Stomach (tissue), 9 donors: ENCODE measurements around the gene AGAP2. TPM values are rescaled to one million over a fixed set of nuclear protein-coding genes. Genes with fewer than 3 reads are reported as not detected.

Experiments used
- DNase-seq, 2 donors: peaks; one replicate each; pipeline versions ENCODE4 v3.0.0 to v3.0.0-alpha.2; 2013 to 2019
- H3K27ac ChIP-seq, 5 donors: fragments of 200-600 bp in 4 of 5; sonication (generic) in 4 of 5; one replicate each; pipeline ENCODE4 v1.5.1; 2013 to 2019; ENCODE audit warnings: mild to moderate bottlenecking in 1 of 5, moderate library complexity in 1 of 5
- H3K27me3 ChIP-seq, 3 donors: fragments of 200-600 bp; sonication (generic); one replicate each; pipeline ENCODE4 v1.5.1; 2017 to 2019; ENCODE audit warnings: mixed run types in 1 of 3
- H3K36me3 ChIP-seq, 4 donors: fragments of 200-600 bp; sonication (generic); 1 replicate in 3 of 4; 2 replicates in 1 of 4; pipeline ENCODE4 v1.5.1; 2016 to 2019
- H3K4me1 ChIP-seq, 4 donors: fragments of 200-600 bp; sonication (generic); one replicate each; pipeline ENCODE4 v1.5.1; 2016 to 2019
- H3K4me3 ChIP-seq, 4 donors: fragments of 200-600 bp; sonication (generic) in 3 of 4; one replicate each; pipeline ENCODE4 v1.5.1; 2016 to 2019; ENCODE audit warnings: mild to moderate bottlenecking in 1 of 4
- H3K9me3 ChIP-seq, 4 donors: fragments of 200-600 bp; sonication (generic); one replicate each; pipeline ENCODE4 v1.5.1; 2016 to 2019
- EP300 ChIP-seq: sonication (generic); formaldehyde crosslinking; IDR thresholded peaks from one replicate; pipeline ENCODE4 v1.6.1; 2017; ENCODE audit warnings: antibody characterized with exemption
- POLR2A ChIP-seq, 4 donors: fragments of 450-650 bp; IDR thresholded peaks; one replicate each; pipeline ENCODE4 v1.6.1; 2016; ENCODE audit warnings: antibody characterized with exemption in 4 of 4, control low read depth in 2 of 4, mild to moderate bottlenecking in 1 of 4, moderate library complexity in 1 of 4
- POLR2AphosphoS5 ChIP-seq, 3 donors: sonication (generic); formaldehyde crosslinking; IDR thresholded peaks; one replicate each; pipeline ENCODE4 v1.6.1; 2016; ENCODE audit warnings: antibody characterized with exemption in 3 of 3
- WGBS, 5 donors: extraction: QIAGEN DNeasy Blood & Tissue Kit in 3 of 5; methylation state at CpG; one replicate each; pipeline versions ENCODE4 v1.1.5 to v1.1.7; 2013 to 2018; 5-methylcytosine and 5-hydroxymethylcytosine counted together
- intact Hi-C: fragments of 100-400 bp; cut with DNase I; formaldehyde crosslinking; loops from one replicate; pipeline ENCODE4 v1.15.1; 2023; ENCODE audit warnings: low total_unique reads
- polyA plus RNA-seq, 3 donors: library from polyadenylated mRNA; stranded (reverse); fragments of 200-250 nt; gene quantifications; one replicate each; pipeline ENCODE4 v1.2.3, GENCODE V29; 2013
- total RNA-seq, 5 donors: library from RNA; depleted of rRNA; stranded (reverse); fragments of >200 nt; gene quantifications; one replicate each; pipeline versions ENCODE4 v1.1.0 to v1.2.3, GENCODE V29; 2014 to 2016
- TF ChIP-seq, protein P1 (sequence below), 7 experiments: fragments of 450-650 bp in 4 of 7; fragments of 200-600 bp in 3 of 7; sonication (generic) in 3 of 7; IDR thresholded peaks; one replicate each; pipeline ENCODE4 v1.5.1; 2016 to 2019; ENCODE audit warnings: antibody characterized with exemption in 7 of 7, control low read depth in 2 of 7, mild to moderate bottlenecking in 1 of 7
- donor health status: healthy with polysubstance abuse.
- donor health status: Bipolar disorder and iron deficiency.
- donor health status: healthy.

The AGAP2 gene
- total and polyA plus RNA-seq, 8 donors = under 0.01 to 5.7 (median 0.68) TPM; not detected in 1

DNA sequence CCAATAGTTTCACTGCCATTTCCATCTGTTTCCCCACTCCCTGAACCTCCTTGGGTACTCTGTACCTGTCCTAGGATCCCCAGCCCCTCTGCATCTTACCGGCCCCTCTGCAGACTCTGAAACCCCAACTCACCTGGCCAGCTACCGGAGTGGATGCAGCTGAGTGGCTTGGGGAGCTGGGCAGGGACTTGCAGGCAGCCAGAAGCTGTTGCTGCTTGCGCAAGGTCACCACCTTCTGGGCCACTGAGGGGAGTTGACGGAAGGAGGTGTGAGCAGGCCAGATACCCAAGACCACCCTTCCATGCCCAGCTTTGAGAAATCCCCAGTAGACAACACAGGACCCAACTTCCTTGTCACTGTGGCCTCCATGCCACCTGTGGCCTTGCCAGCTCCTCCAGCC is 6.3 kb downstream of the AGAP2 start:
- no peak for DNase-seq
- H3K9me3 ChIP-seq = no peaks in the 10 kb centered on the region
- H3K4me3 ChIP-seq = no peak overlapping the region
- H3K27me3 ChIP-seq = peaks cover 9 to 88% (median 29%) of the 10 kb centered on the region in 3 donors
- peaks cover 0 to 51% (median 3%) of the 10 kb centered on the region in 4 donors for H3K36me3 ChIP-seq
- H3K4me1 ChIP-seq = peaks cover 11 to 29% (median 23%) of the 10 kb centered on the region in 4 donors
- TF ChIP-seq POLR2A (IDR thresholded peaks at IDR 0.05) = no peak
- 60 to 82% (median 74%) methylated on average over 4 of the region's 4 CpGs for WGBS, 5 donors
- intact Hi-C loops = no loop called here
- no peak overlapping the region for H3K27ac ChIP-seq

DNA sequence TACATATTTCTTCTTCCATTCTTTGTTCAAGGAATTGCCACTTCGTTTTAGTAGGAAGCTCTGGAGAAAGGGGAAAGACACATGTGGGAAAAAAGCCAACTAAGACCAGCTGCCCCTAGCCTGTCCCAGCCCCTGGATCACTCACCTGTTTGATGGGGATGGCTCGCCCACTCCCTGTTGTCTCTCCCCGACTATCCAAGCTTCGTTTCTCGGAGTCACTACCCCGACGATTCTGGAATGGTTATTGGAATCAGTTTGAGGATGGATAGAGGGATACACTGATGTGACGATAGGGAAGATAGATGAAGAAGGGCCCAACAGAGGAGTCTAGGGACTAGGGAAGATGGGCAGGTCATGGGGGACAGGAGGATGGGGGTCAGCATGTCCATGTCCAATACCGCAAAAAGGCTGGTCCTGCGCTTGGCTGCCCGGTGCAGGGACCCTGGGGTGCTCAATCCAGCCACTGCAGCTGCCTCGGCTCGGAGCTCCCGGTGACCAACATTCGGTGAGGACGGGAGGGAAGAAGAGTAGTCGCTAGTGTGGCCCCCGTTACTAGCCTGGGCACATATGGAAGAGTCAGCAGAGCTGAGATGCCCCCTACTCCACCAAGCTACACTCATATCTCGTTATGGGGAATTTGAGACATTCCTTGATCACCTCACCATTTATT is 7.0 kb downstream of the AGAP2 start:
- Histone ChIP-seq H3K27me3 (peaks cover 3 to 88% (median 22%) of the 10 kb centered on the region in 3 donors), H3K9me3 (no peaks in the 10 kb centered on the region), H3K4me1 (peaks cover 14 to 29% (median 23%) of the 10 kb centered on the region in 4 donors), H3K36me3 (peaks cover 0 to 58% (median 6%) of the 10 kb centered on the region in 4 donors), H3K4me3 (no peak overlapping the region), H3K27ac (no peak overlapping the region)
- DNase-seq = no peak
- TF ChIP-seq POLR2A (IDR thresholded peaks at IDR 0.05) (no peak), EP300 (no peak), POLR2AphosphoS5 (IDR thresholded peaks at IDR 0.05) (no peak)
- TF ChIP-seq, protein P1, sequence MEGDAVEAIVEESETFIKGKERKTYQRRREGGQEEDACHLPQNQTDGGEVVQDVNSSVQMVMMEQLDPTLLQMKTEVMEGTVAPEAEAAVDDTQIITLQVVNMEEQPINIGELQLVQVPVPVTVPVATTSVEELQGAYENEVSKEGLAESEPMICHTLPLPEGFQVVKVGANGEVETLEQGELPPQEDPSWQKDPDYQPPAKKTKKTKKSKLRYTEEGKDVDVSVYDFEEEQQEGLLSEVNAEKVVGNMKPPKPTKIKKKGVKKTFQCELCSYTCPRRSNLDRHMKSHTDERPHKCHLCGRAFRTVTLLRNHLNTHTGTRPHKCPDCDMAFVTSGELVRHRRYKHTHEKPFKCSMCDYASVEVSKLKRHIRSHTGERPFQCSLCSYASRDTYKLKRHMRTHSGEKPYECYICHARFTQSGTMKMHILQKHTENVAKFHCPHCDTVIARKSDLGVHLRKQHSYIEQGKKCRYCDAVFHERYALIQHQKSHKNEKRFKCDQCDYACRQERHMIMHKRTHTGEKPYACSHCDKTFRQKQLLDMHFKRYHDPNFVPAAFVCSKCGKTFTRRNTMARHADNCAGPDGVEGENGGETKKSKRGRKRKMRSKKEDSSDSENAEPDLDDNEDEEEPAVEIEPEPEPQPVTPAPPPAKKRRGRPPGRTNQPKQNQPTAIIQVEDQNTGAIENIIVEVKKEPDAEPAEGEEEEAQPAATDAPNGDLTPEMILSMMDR (IDR thresholded peaks at IDR 0.05) = no peak
- intact Hi-C loops = no loop called here
- 75 to 81% (median 80%) methylated on average over 18 to 19 of the region's 19 CpGs for WGBS, 5 donors

DNA sequence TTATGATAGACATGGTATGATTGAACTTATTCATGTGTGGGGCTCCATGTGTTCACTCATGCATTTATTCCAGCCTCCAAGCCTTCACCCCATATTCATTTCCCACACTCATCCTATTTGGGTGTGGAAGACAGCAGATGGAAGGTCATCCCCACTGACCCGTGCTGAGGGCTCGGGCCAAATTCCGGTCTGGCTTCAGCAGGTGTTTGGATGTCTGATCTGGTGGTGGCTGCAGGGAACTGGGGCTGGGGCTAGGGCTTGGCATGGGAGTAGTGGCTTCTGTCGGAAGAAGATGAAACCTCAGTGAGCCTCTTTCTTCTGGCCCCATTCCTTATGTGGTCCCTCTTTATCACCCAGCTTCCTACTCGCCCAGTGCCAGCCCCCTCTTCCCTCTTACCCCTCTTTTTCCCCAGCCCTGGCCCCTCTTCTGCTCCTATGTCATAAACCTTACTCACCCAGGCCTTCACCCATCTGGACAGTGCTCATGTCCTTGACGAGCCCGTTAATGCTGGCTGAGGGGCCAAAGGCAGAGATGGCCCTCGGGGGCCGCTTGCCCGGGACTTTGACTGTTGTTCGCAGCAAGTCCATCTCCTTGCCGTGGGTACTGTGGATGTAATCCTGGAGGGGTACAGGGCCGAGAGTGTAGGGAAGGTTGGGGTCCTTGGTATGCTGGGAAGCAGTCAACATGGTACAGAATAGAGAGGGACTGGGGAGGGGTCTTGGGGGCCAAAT is 8.0 kb downstream of the AGAP2 start:
- Histone ChIP-seq H3K27ac (no peak overlapping the region), H3K9me3 (no peaks in the 10 kb centered on the region), H3K4me1 (peaks cover 18 to 29% (median 23%) of the 10 kb centered on the region in 4 donors), H3K36me3 (peaks cover 0 to 59% (median 6%) of the 10 kb centered on the region in 4 donors), H3K4me3 (no peak overlapping the region), H3K27me3 (peaks cover 0 to 88% (median 11%) of the 10 kb centered on the region in 3 donors)
- TF ChIP-seq POLR2A (IDR thresholded peaks at IDR 0.05) (no peak), POLR2AphosphoS5 (IDR thresholded peaks at IDR 0.05) (no peak), EP300 (no peak)
- TF ChIP-seq, protein P1 (IDR thresholded peaks at IDR 0.05) = no peak
- intact Hi-C loops = no loop called here
- no peak for DNase-seq
- WGBS, 5 donors = 77 to 84% (median 78%) methylated on average over 13 of the region's 13 CpGs

DNA sequence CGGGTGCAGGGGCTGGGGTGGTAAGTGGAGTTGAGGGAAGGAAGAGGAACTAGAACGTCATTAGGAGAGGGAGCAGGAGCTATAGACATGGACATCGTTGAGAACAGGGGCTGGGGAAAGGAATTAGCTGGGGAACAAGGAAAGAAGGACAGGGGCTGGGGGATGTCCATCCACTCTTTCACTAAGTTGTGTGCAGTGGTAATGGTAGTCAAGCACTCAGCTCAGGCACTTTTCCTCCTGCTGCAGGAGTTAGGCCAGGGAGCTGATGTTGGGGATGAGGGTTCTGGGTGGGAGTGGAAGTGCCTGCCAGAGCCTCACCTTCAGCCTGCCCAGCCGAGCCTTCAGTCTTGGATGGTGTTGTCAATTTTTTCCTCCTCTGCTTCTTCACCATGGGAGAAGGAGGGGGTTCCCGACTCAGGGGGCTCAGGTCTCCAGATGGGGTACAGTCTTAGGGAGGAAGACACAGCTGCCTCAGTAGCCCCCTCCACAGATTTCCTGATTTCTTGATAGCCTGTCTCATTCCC is 9.2 kb downstream of the AGAP2 start:
- Histone ChIP-seq H3K27ac (no peak overlapping the region), H3K36me3 (peaks cover 0 to 57% (median 6%) of the 10 kb centered on the region in 4 donors), H3K27me3 (peaks cover 0 to 88% (median 0%) of the 10 kb centered on the region in 3 donors), H3K4me3 (no peak overlapping the region), H3K4me1 (peaks cover 19 to 27% (median 22%) of the 10 kb centered on the region in 4 donors), H3K9me3 (no peaks in the 10 kb centered on the region)
- intact Hi-C loops = no loop called here
- WGBS, 5 donors = 45 to 55% (median 51%) methylated on average over 5 of the region's 5 CpGs
- TF ChIP-seq EP300 (no peak), POLR2AphosphoS5 (IDR thresholded peaks at IDR 0.05) (no peak), POLR2A (IDR thresholded peaks at IDR 0.05) (no peak)
- TF ChIP-seq, protein P1 (IDR thresholded peaks at IDR 0.05) = no peak
- peak in 1 of 2 donors; percentile 1 for DNase-seq
